Measurements from ENCODE around the gene MTERF4.

GRCh38 chr2:241072151-241072550, 29.9 kb downstream of the MTERF4 start:
- TF ChIP-seq CTCF (IDR thresholded peaks at IDR 0.05; ENCODE audit: low read depth, low read length): no peak
- no peak for TF ChIP-seq EZH2phosphoT487 (IDR thresholded peaks at IDR 0.05; ENCODE audit: low read depth)

Measured in OCI-LY3 (cell line).